ENCODE data around the gene ANTKMT.

ANTKMT gene

GRCh38 chr16:728131-728889, 7.4 kb downstream of the ANTKMT start:
- DNase-seq (ENCODE audit: low read depth) = peak; percentile 79
- peak overlapping the region; percentile 68 for H3K4me3 ChIP-seq (ENCODE audit: low read length)
- peaks cover 6% of the 10 kb centered on the region for H3K36me3 ChIP-seq (ENCODE audit: control insufficient read depth, insufficient read depth, low read length, severe bottlenecking)
- no peaks in the 10 kb centered on the region for H3K9me3 ChIP-seq (ENCODE audit: control insufficient read depth, low read length)
- no peaks in the 10 kb centered on the region for H3K27me3 ChIP-seq (replicated peaks; ENCODE audit: control insufficient read depth, insufficient read depth, low read length)
- H3K9ac ChIP-seq (ENCODE audit: low read length) = peak overlapping the region; percentile 68
- peaks cover 6% of the 10 kb centered on the region for H3K4me1 ChIP-seq (ENCODE audit: control insufficient read depth, insufficient read depth, low read length)

DNA sequence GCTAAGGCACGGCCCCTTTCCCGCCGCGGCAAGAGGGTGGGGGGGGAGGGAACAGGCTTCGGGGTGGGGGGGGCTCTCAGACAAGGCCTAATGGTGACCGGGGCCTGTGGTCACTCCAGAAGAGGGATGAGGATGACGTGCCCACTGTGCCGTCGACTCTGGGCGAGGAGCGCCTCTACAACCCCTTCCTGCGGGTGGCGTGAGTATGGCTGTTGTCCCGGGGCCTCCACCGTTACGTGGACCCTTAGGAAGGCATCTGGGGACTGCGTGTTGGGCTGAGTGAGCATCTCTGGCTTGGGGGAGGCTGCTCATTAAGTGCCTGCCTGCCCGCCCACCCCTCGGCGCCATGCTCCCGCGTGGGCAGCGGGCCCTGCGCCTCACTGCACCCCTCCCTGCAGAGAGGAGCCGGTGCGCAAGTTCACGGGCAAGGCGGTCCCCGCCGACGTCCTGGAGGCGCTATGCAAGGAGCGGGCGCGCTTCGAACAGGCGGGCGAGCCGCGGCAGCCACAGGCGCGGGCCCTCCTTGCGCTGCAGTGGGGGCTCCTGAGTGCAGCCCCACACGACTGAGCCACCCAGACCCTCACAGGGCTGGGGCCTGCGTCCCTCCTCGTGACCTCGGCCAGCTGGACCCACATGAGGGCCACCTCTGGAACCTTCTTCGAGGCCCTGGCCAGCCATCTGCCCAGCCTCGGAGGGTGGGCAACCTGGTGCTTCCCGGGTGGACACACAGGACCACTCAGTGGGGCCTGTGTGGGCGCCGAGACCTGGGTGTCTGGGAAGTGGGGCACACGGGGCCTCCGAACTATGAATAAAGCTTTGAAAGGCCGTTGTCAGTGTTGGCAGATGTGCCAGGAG, 8.2 kb downstream of the ANTKMT start:
- peak overlapping the region; percentile 68 for H3K4me3 ChIP-seq (ENCODE audit: low read length)
- DNase-seq (ENCODE audit: low read depth) = no peak
- no peaks in the 10 kb centered on the region for H3K9me3 ChIP-seq (ENCODE audit: control insufficient read depth, low read length)
- H3K27me3 ChIP-seq (replicated peaks; ENCODE audit: control insufficient read depth, insufficient read depth, low read length) = no peaks in the 10 kb centered on the region
- peaks cover 6% of the 10 kb centered on the region for H3K4me1 ChIP-seq (ENCODE audit: control insufficient read depth, insufficient read depth, low read length)
- H3K9ac ChIP-seq (ENCODE audit: low read length) = no peak overlapping the region
- H3K36me3 ChIP-seq (ENCODE audit: control insufficient read depth, insufficient read depth, low read length, severe bottlenecking) = peaks cover 13% of the 10 kb centered on the region

DNA sequence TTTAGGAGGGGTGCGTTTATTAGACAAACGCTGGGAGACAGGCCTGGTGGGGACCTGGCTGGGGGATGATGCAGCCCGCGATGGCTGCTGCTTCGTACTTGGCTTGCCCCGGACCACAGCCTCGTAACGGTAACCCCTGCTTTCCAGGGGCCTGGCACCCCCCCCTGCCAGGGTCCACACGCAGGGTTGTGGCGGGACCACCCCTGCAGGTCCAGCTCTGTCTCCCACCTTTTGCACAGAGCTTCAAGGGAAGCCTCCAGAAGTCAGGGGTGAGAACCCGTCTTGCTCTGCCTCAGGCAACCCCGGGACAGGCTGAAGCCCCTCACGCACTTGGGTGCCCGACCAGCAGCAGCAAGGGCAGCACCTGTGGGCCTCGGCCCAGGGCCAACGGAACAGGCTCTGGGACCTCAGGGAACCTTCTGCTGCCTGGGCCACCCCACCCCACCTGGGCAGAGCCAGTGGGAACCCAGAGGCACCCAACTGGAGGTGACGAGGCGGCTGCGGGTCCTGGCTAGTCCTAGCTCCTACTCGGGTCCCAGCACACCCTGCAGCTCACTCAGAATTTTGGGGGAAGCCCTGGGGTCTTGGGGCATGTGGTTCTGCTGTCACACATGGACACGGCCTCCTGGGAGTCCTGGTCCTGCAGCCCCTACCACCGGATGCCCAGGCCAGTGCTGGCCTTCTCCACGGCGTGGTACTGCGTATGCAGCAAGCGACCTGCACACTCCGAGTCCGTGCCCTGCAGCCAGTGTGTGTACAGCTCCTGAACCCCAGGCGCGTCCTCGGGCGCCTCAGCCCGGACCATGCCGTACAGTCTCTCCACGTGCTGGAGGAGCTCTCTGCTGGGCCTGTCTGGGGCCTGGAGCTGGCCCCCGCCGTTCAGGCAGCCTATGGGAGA, 9.1 kb downstream of the ANTKMT start:
- Histone ChIP-seq H3K27me3 (replicated peaks; ENCODE audit: control insufficient read depth, insufficient read depth, low read length) (no peaks in the 10 kb centered on the region), H3K36me3 (ENCODE audit: control insufficient read depth, insufficient read depth, low read length, severe bottlenecking) (peaks cover 21% of the 10 kb centered on the region), H3K9me3 (ENCODE audit: control insufficient read depth, low read length) (no peaks in the 10 kb centered on the region), H3K9ac (ENCODE audit: low read length) (no peak overlapping the region), H3K4me1 (ENCODE audit: control insufficient read depth, insufficient read depth, low read length) (peaks cover 6% of the 10 kb centered on the region), H3K4me3 (ENCODE audit: low read length) (no peak overlapping the region)
- no peak for DNase-seq (ENCODE audit: low read depth)

GRCh38 chr16:730666-731509, 9.9 kb downstream of the ANTKMT start:
- DNase-seq (ENCODE audit: low read depth) = no peak
- H3K9ac ChIP-seq (ENCODE audit: low read length) = no peak overlapping the region
- H3K4me1 ChIP-seq (ENCODE audit: control insufficient read depth, insufficient read depth, low read length) = peaks cover 6% of the 10 kb centered on the region
- H3K4me3 ChIP-seq (ENCODE audit: low read length) = no peak overlapping the region
- H3K9me3 ChIP-seq (ENCODE audit: control insufficient read depth, low read length) = no peaks in the 10 kb centered on the region
- peaks cover 30% of the 10 kb centered on the region for H3K36me3 ChIP-seq (ENCODE audit: control insufficient read depth, insufficient read depth, low read length, severe bottlenecking)
- H3K27me3 ChIP-seq (replicated peaks; ENCODE audit: control insufficient read depth, insufficient read depth, low read length) = no peaks in the 10 kb centered on the region

DNA sequence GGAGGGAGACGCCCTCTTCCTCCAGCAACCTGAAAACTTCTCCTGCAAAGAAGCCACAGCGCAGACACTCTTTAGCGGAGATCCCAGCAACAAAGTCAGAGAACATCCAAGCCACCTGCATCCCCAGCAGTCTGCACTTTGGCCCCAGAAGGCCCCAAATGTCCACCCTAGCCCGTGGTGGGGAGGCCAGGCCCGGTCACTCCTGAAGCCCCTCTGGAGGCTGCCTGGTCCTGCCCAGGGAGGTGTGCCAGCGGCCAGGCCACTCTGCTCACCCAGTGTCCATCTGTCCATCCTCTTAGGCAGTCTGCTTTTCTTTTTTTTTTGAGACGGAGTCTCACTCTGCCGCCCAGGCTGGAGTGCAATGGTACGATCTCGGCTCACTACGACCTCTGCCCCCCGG, 11.4 kb downstream of the ANTKMT start:
- Histone ChIP-seq H3K4me1 (ENCODE audit: control insufficient read depth, insufficient read depth, low read length) (peaks cover 4% of the 10 kb centered on the region), H3K9me3 (ENCODE audit: control insufficient read depth, low read length) (no peaks in the 10 kb centered on the region), H3K36me3 (ENCODE audit: control insufficient read depth, insufficient read depth, low read length, severe bottlenecking) (peaks cover 44% of the 10 kb centered on the region), H3K9ac (ENCODE audit: low read length) (no peak overlapping the region), H3K4me3 (ENCODE audit: low read length) (no peak overlapping the region), H3K27me3 (replicated peaks; ENCODE audit: control insufficient read depth, insufficient read depth, low read length) (no peaks in the 10 kb centered on the region)
- DNase-seq (ENCODE audit: low read depth) = no peak

DNA sequence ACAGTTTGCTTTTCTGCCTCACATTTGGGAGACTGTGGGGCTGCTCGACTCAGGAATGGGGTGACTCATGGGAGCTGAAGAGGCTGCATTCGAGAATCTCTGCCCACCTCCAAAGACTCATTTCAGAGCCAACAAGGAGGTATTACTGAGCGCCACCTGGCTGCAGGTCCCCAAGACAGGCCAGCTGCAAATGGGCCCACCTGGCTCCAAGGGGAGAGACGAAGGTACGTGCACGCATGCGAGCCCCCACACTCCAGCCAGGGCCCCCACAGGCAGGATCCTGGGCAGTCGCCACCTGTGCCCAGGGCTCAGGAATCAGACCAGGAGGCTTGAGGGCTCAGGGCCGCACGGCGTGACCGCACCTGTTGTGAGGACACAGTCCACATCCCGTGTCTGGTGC, 12.0 kb downstream of the ANTKMT start:
- H3K36me3 ChIP-seq (ENCODE audit: control insufficient read depth, insufficient read depth, low read length, severe bottlenecking) = peaks cover 46% of the 10 kb centered on the region
- H3K9ac ChIP-seq (ENCODE audit: low read length) = no peak overlapping the region
- no peaks in the 10 kb centered on the region for H3K27me3 ChIP-seq (replicated peaks; ENCODE audit: control insufficient read depth, insufficient read depth, low read length)
- H3K4me1 ChIP-seq (ENCODE audit: control insufficient read depth, insufficient read depth, low read length) = peaks cover 3% of the 10 kb centered on the region
- DNase-seq (ENCODE audit: low read depth) = no peak
- no peak overlapping the region for H3K4me3 ChIP-seq (ENCODE audit: low read length)
- H3K9me3 ChIP-seq (ENCODE audit: control insufficient read depth, low read length) = no peaks in the 10 kb centered on the region

DNA sequence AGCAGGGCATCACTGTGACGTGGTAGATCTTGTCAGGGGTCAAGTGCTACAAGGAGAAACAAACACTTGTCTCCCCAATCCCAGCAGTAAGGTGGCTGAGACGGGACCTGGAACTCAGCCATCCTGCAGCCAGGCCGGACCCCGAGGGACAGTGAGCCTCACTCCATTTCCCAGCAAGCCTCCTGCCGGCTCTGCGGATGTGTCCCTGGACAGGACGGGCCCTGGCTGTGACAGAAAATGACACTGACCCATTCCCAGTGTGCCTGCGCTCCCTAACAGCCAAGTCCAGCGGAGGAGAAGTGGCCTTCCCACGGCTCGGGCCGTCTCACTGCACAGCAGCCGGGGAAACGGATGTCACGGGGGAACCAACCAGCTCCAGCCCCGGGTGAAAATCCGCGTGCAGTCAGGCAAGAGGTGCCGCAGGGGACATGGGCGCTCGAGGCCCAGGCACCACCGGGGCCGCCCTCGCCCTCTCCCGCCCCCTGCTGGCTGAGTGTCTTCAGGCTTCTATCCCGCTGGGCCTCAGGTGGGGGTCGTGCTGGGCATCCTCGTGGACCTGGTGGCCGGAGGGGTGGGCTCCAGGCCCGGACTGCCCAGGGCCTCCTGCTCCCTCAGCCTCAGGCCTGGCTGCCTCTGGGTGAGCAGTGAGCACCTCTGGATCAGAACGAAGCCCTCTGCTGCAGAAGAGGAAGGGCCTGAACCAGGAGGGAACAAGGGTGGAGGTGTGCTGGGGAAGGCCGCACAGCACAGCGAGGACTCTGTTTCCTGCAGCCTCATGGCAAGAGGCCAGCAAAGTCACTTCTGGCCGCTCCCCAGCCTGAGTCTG, 12.6 kb downstream of the ANTKMT start:
- no peak overlapping the region for H3K9ac ChIP-seq (ENCODE audit: low read length)
- H3K36me3 ChIP-seq (ENCODE audit: control insufficient read depth, insufficient read depth, low read length, severe bottlenecking) = peaks cover 46% of the 10 kb centered on the region
- no peaks in the 10 kb centered on the region for H3K27me3 ChIP-seq (replicated peaks; ENCODE audit: control insufficient read depth, insufficient read depth, low read length)
- H3K9me3 ChIP-seq (ENCODE audit: control insufficient read depth, low read length) = no peaks in the 10 kb centered on the region
- H3K4me3 ChIP-seq (ENCODE audit: low read length) = no peak overlapping the region
- H3K4me1 ChIP-seq (ENCODE audit: control insufficient read depth, insufficient read depth, low read length) = peaks cover under 1% of the 10 kb centered on the region
- no peak for DNase-seq (ENCODE audit: low read depth)

- Histone ChIP-seq H3K27me3 (replicated peaks; ENCODE audit: control insufficient read depth, insufficient read depth, low read length) (no peaks in the 10 kb centered on the region), H3K4me1 (ENCODE audit: control insufficient read depth, insufficient read depth, low read length) (no peaks in the 10 kb centered on the region), H3K9me3 (ENCODE audit: control insufficient read depth, low read length) (no peaks in the 10 kb centered on the region), H3K4me3 (ENCODE audit: low read length) (no peak overlapping the region), H3K36me3 (ENCODE audit: control insufficient read depth, insufficient read depth, low read length, severe bottlenecking) (peaks cover 46% of the 10 kb centered on the region), H3K9ac (ENCODE audit: low read length) (no peak overlapping the region)
- DNase-seq (ENCODE audit: low read depth) = no peak
Observed at GRCh38 chr16:734208-734980, 13.4 kb downstream of the ANTKMT start.

- DNase-seq (ENCODE audit: low read depth) = no peak
- Histone ChIP-seq H3K9ac (ENCODE audit: low read length) (no peak overlapping the region), H3K4me1 (ENCODE audit: control insufficient read depth, insufficient read depth, low read length) (peaks cover 7% of the 10 kb centered on the region), H3K36me3 (ENCODE audit: control insufficient read depth, insufficient read depth, low read length, severe bottlenecking) (peaks cover 46% of the 10 kb centered on the region), H3K27me3 (replicated peaks; ENCODE audit: control insufficient read depth, insufficient read depth, low read length) (no peaks in the 10 kb centered on the region), H3K9me3 (ENCODE audit: control insufficient read depth, low read length) (no peaks in the 10 kb centered on the region), H3K4me3 (ENCODE audit: low read length) (no peak overlapping the region)
Observed at GRCh38 chr16:734981-735881, 14.3 kb downstream of the ANTKMT start.
